ENCODE measurements around the gene TREML1.

Gene TREML1

GRCh38 chr6:41160933-41161332 lies 6.8 kb upstream of the TREML1 start:
- H3K4me3 ChIP-seq (ENCODE audit: low read depth, low read length): no peak overlapping the region
- TF ChIP-seq CTCF (IDR thresholded peaks at IDR 0.05; ENCODE audit: borderline replicate concordance, insufficient read depth, low read depth, low read length): no peak

GRCh38 chr6:41159415-41160082 lies 5.4 kb upstream of the TREML1 start:
- no peak overlapping the region for H3K4me3 ChIP-seq (ENCODE audit: low read depth, low read length)
- no peak for TF ChIP-seq CTCF (IDR thresholded peaks at IDR 0.05; ENCODE audit: borderline replicate concordance, insufficient read depth, low read depth, low read length)

- H3K4me3 ChIP-seq (ENCODE audit: low read depth, low read length): no peak overlapping the region
- no peak for TF ChIP-seq CTCF (IDR thresholded peaks at IDR 0.05; ENCODE audit: borderline replicate concordance, insufficient read depth, low read depth, low read length)
These were observed 3.2 kb upstream of the TREML1 start for GRCh38 chr6:41157323-41157722.

- TF ChIP-seq CTCF (IDR thresholded peaks at IDR 0.05; ENCODE audit: borderline replicate concordance, insufficient read depth, low read depth, low read length): no peak
- H3K4me3 ChIP-seq (ENCODE audit: low read depth, low read length): no peak overlapping the region
These were observed 2.6 kb upstream of the TREML1 start for GRCh38 chr6:41156771-41157170.

GRCh38 chr6:41156001-41156400 lies 1.9 kb upstream of the TREML1 start:
- TF ChIP-seq CTCF (IDR thresholded peaks at IDR 0.05; ENCODE audit: borderline replicate concordance, insufficient read depth, low read depth, low read length): no peak
- no peak overlapping the region for H3K4me3 ChIP-seq (ENCODE audit: low read depth, low read length)

- H3K4me3 ChIP-seq (ENCODE audit: low read depth, low read length): no peak overlapping the region
- TF ChIP-seq CTCF (IDR thresholded peaks at IDR 0.05; ENCODE audit: borderline replicate concordance, insufficient read depth, low read depth, low read length): no peak
These were observed 1.1 kb upstream of the TREML1 start for GRCh38 chr6:41155132-41155805.

GRCh38 chr6:41153451-41153850 lies 696 bp downstream of the TREML1 start:
- no peak for TF ChIP-seq CTCF (IDR thresholded peaks at IDR 0.05; ENCODE audit: borderline replicate concordance, insufficient read depth, low read depth, low read length)
- no peak overlapping the region for H3K4me3 ChIP-seq (ENCODE audit: low read depth, low read length)

All from GM12875 (cell line).